GM19025 (cell line): ENCODE results near the gene ADM5.
A peak's percentile ranks its signal among the peaks of the same experiment; 100 is the strongest.

Experiments
- ATAC-seq: cut with Tn5 transposase; IDR thresholded peaks from one replicate; pipeline ENCODE4 v1.9.1; 2021; ENCODE audit warnings: mild to moderate bottlenecking, low read depth, moderate library complexity; ENCODE audit not compliant: unreplicated experiment

The ADM5 gene, protein sequence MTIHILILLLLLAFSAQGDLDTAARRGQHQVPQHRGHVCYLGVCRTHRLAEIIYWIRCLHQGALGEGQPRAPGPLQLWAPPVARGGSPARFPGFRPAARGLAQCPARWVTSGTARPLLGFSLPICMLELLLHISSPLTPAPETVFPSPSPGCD

GRCh38 chr19:49689133-49690078 lies at the start of gene ADM5:
ADM5 (plus strand) TSS chr19:49689594; CDS start chr19:49689838, 244 bp downstream.
- ATAC-seq, result no peak

GRCh38 chr19:49640113-49640898 lies 49.1 kb upstream of the ADM5 start, which contains the start of gene RRAS:
RRAS (minus strand) TSS chr19:49640143; CDS start chr19:49640098, 45 bp downstream.
- ATAC-seq, result peak; percentile 50

DNA sequence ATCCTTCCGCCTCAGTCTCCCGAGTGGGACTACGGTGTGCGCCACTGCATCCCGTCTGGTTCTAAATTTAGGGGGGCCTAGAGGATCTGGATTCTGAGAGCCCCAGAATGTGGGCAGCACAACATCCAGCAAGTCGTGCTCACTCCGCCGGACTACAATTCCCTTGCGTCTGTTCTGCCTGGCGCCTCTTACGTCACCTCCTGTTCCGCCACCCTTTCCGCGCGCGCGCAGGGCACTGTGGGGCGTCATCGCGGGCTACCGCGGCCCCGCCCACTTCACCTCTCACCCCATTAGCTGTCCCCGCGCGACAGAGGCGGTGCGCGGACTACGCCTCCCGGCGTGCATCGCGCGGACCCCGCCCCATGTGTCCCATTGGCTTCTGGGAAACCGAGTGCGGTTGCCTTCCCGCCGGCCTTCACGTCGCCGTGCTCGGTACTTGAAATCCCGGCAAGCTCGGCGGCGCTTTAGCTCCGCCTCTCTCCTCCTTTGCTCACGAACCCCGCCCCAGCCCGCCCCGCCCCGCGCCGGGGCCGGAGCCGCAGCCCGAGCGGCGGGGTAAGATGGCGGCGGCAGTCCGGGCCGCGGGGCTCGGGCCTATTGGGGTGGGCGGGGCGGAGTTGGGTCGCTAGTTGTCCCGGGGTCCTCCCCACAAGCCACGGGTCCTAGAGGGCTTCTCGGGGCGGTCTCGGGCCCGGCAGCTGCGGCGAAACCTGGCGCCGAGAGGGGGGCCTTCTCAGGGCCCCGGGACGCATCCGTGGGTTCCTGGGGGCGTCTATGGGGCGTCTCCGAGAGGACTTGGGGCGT lies 47.5 kb upstream of the ADM5 start, which contains the start of gene SCAF1:
SCAF1 (plus strand) TSS at position 522 of the 804 bp plus-strand sequence. CDS start 2,818 bp downstream, outside the sequence.
- ATAC-seq, result peak; percentile 63

- no peak for ATAC-seq
These were observed 46.8 kb upstream of the ADM5 start for GRCh38 chr19:49642492-49643035.

- no peak for ATAC-seq
These were observed 45.9 kb upstream of the ADM5 start for GRCh38 chr19:49643466-49643865.

DNA sequence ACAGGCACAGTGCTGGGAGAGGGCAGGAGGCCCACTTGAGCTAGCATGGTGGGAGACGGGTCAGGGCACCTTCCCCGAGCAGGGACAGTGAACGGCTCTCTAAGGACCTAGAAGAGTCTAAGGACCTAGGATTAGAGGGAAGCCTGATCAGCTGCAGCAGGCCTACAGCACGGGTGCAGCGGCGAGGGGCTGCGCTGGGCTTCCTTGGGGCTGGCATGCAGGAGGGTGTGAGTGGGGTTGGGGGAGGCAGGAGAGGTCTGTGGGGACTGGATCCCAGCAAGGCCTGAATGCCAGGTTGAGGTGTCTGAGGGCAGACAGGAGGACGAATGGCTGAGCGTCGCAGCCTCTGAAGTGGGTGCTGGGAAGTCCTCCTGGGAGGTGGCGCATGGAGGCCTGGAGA lies 43.8 kb upstream of the ADM5 start:
- no peak for ATAC-seq

DNA sequence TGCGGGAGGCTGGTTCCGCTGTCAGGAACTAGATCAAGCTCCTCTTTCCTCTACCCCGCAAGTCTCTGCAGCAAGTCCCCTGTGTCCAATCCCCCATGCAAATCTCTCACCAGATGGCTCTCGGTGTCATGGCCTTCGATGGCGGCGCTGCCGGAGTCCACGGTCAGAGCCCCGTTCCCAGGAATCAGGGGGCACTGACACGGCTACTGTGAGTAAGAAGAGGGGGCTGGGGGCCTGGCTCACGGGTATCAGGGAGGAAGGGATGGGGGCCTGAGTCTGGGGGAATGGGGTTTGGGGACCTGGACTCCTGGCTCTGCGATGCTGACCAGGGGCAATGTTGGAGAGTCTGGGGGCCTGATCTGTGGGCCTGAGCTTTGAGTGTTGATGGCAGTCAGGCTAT lies 43.4 kb upstream of the ADM5 start:
- no peak for ATAC-seq

DNA sequence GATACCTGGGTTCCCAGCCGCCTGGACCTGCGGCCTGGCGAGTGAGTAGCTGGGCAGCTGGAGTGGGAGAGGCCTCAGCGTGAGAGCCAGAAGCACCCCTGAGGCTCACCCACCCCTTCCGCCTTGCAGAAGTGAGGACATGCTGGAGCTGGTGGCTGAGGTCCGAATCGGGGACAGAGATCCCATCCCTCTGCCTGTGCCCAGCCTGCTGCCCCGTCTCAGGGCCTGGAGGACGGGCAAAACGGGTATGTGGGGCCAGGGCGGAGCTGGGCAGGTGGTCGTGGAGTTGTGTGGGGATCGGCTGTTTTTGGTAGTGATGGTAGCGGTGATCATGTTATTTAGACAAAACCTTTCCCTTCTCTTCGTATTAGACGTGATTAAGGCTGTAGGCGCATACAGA lies 42.8 kb upstream of the ADM5 start:
- ATAC-seq, result no peak

DNA sequence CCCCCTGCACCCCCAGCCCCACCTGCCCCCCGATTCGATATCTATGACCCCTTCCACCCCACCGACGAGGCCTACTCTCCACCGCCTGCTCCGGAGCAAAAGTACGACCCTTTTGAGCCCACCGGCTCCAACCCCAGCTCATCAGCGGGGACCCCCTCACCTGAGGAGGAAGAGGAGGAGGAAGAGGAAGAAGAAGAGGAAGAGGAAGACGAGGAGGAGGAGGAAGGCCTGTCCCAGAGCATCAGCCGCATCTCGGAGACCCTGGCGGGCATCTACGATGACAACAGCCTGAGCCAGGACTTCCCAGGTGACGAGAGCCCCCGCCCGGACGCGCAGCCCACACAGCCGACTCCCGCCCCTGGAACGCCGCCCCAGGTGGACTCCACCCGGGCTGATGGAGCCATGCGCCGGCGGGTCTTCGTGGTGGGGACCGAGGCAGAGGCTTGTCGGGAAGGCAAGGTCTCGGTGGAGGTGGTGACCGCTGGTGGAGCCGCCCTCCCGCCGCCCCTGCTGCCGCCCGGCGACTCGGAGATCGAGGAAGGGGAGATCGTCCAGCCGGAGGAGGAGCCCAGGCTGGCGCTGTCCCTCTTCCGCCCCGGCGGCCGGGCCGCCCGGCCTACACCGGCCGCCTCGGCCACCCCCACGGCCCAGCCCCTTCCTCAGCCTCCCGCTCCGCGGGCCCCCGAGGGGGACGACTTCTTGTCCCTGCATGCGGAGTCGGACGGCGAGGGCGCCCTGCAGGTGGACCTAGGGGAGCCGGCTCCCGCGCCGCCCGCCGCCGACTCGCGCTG lies 38.2 kb upstream of the ADM5 start:
- no peak for ATAC-seq

DNA sequence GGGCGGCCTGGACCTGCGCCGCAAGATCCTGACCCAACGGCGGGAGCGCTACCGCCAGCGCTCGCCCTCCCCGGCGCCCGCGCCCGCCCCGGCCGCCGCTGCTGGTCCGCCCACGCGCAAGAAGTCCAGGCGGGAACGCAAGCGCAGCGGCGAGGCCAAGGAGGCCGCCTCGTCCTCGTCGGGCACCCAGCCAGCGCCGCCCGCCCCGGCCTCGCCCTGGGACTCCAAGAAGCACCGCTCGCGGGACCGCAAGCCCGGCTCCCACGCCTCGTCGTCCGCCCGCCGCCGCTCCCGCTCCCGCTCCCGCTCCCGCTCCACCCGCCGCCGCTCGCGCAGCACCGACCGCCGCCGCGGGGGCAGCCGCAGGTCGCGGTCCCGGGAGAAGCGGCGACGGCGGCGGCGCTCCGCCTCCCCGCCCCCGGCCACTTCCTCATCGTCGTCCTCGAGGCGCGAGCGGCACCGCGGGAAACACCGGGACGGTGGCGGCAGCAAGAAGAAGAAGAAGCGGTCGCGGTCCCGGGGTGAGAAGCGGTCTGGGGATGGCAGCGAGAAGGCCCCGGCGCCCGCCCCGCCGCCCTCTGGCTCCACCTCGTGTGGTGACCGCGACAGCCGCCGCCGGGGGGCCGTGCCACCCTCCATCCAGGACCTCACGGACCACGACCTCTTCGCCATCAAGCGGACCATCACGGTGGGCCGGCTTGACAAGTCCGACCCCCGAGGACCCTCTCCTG lies 37.4 kb upstream of the ADM5 start:
- no peak for ATAC-seq

- no peak for ATAC-seq
These were observed 36.6 kb upstream of the ADM5 start for GRCh38 chr19:49652551-49653465.

GRCh38 chr19:49653466-49653806 lies 36.0 kb upstream of the ADM5 start:
- ATAC-seq, result no peak

GRCh38 chr19:49654581-49654980 lies 34.8 kb upstream of the ADM5 start:
- no peak for ATAC-seq

GRCh38 chr19:49655570-49656455 lies 33.6 kb upstream of the ADM5 start:
- ATAC-seq, result no peak

DNA sequence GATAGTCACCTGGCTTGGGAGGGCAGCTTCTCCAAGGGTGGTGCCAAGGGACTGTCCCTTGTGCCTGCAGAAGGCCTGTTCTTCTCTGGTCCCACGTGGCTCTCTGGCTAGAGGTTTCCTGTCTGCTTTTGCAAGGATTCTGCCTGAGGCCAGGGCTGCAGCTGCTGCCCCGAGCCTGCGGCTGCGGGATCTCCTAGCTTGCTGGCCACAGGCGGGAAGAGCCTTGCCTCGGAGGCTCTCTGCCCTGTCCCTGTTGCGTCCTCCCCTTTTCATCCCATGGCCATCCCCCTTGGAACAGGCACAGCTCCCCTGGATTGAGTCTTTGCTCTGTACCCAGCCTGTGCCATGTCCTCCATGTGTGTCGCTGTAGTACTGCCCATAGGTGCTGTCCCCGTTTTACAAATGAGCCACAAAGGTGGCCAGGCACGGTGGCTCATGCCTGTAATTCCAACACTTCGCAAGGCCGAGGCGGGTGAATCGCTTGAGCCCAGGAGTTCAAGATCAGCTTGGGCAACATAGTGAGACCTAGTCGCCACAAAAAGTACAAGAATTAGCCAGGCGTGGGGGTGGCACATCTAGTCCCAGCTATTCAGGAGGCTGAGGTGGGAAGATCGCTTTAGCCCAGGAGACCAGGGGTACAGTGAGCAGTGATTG lies 32.8 kb upstream of the ADM5 start:
- ATAC-seq, result no peak
